Activated naive CD4-positive, alpha-beta T cell treated with anti-CD3 and anti-CD28 coated beads, Interleukin-2, amount 10 ng/mL, durations not matched to agents 7 days and 5 days (primary cell): ENCODE results near the gene ABCA9.
"Not testable (repeated sequence)": the region's sequence is repeated elsewhere in the genome, so short reads cannot be mapped to it uniquely, and the experiment has no call there.

Experiments
- CTCF ChIA-PET: fragments of 350-600 bp; sonication (Branson Sonifier 250); formaldehyde crosslinking; loops from one replicate; lab custom pipeline; 2021; ENCODE audit warnings: antibody characterized with exemption; lab: Charles Lee
- DNase-seq: peaks from one replicate; pipeline ENCODE4 v3.0.0-alpha.2; 2020
- H3K27ac Mint-ChIP-seq: one replicate; pipeline ENCODE4 v1.8.0; 2021; ENCODE audit warnings: mild to moderate bottlenecking, moderate library complexity, mixed read lengths
- H3K27me3 Mint-ChIP-seq: one replicate; pipeline ENCODE4 v1.8.0; 2021; ENCODE audit warnings: mild to moderate bottlenecking, mixed read lengths
- H3K36me3 Mint-ChIP-seq: one replicate; pipeline ENCODE4 v1.8.0; 2021; ENCODE audit warnings: mixed read lengths
- H3K4me1 Mint-ChIP-seq: one replicate; pipeline ENCODE4 v1.8.0; 2021; ENCODE audit warnings: mixed read lengths
- H3K4me3 Mint-ChIP-seq: one replicate; pipeline ENCODE4 v1.8.0; 2021; ENCODE audit warnings: mild to moderate bottlenecking, moderate library complexity, mixed read lengths
- H3K9me3 Mint-ChIP-seq: one replicate; pipeline ENCODE4 v1.8.0; 2021; ENCODE audit warnings: mixed read lengths

Gene ABCA9

DNA sequence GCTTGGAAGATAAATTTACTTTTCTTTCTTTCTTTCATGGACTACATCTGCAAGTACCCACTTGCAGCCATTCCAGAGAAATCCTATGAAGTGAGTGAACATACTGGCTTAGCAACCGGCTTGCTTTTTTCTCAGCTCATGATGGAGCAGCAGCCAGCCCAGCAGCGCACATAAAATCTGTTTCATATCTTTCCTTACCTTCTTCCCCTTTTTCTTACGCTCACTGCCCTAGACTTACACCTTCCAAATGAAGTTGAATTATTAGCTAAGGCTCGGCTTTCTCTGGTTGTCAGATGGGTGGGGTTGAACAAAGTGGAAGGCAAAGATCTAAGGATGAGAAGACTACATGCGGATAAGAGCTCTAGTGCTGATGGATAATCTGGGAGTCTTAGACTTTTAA lies 91.6 kb downstream of the ABCA9 start:
- DNase-seq: no peak
- no peak overlapping the region for H3K4me3 Mint-ChIP-seq
- H3K4me1 Mint-ChIP-seq: no peaks in the 10 kb centered on the region
- H3K27ac Mint-ChIP-seq: no peak overlapping the region
- no peaks in the 10 kb centered on the region for H3K36me3 Mint-ChIP-seq
- H3K9me3 Mint-ChIP-seq: no peaks in the 10 kb centered on the region
- CTCF ChIA-PET: no interaction called here
- no peaks in the 10 kb centered on the region for H3K27me3 Mint-ChIP-seq

DNA sequence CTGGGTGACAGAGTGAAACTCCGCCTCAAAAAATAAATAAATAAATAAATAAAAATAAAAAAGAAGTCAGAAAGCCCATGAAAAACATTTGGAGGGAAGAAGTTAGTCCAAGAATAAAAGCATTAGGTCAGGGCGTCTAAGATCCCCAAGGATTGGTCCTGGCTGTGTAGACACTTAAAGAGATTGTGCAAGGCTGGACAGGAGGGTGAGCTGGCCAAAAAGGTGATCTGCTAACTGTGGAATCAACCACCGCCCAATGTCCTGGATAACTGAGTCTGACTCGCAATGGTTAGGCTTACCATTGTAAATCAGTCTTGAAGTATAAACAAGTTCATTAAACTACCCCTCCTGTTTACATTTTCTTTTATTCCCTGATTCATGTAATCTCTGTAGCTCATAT lies 96.8 kb downstream of the ABCA9 start:
- Mint-ChIP-seq H3K4me1 (no peaks in the 10 kb centered on the region), H3K4me3 (no peak overlapping the region), H3K27ac (no peak overlapping the region), H3K27me3 (no peaks in the 10 kb centered on the region), H3K36me3 (no peaks in the 10 kb centered on the region), H3K9me3 (no peaks in the 10 kb centered on the region)
- no peak for DNase-seq
- CTCF ChIA-PET: no interaction called here

- Mint-ChIP-seq H3K9me3 (no peaks in the 10 kb centered on the region), H3K27me3 (no peaks in the 10 kb centered on the region), H3K4me3 (no peak overlapping the region), H3K4me1 (no peaks in the 10 kb centered on the region), H3K27ac (no peak overlapping the region), H3K36me3 (no peaks in the 10 kb centered on the region)
- no peak for DNase-seq
- CTCF ChIA-PET: no interaction called here
Measured at GRCh38 chr17:68961214-68961882, 99.4 kb downstream of the ABCA9 start.

DNA sequence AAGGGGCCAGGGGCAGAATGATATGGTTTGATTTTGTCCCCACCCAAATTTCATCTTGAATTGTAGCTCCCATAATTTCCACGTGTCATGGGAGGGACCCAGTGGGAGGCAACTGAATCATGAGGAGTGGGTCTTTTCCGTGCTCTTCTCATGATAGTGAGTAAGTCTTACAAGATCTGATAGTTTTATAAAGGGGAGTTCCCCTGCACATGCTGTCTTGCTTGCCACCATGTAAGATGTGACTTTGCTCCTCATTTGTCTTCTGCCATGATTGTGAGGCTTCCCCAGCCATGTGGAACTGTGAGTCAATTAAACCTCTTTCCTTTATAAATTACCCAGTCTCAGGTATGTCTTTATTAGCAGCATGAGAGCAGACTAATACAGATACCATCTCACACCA lies 101.6 kb downstream of the ABCA9 start:
- H3K36me3 Mint-ChIP-seq, H3K4me1 Mint-ChIP-seq, CTCF ChIA-PET, DNase-seq, H3K9me3 Mint-ChIP-seq, H3K27ac Mint-ChIP-seq, H3K4me3 Mint-ChIP-seq, H3K27me3 Mint-ChIP-seq: not testable (repeated sequence)

- H3K27me3 Mint-ChIP-seq: no peaks in the 10 kb centered on the region
- CTCF ChIA-PET: no interaction called here
- no peaks in the 10 kb centered on the region for H3K4me1 Mint-ChIP-seq
- DNase-seq: no peak
- no peak overlapping the region for H3K4me3 Mint-ChIP-seq
- no peaks in the 10 kb centered on the region for H3K36me3 Mint-ChIP-seq
- H3K27ac Mint-ChIP-seq: no peak overlapping the region
- no peaks in the 10 kb centered on the region for H3K9me3 Mint-ChIP-seq
Measured at GRCh38 chr17:68957944-68958343, 102.8 kb downstream of the ABCA9 start.

DNA sequence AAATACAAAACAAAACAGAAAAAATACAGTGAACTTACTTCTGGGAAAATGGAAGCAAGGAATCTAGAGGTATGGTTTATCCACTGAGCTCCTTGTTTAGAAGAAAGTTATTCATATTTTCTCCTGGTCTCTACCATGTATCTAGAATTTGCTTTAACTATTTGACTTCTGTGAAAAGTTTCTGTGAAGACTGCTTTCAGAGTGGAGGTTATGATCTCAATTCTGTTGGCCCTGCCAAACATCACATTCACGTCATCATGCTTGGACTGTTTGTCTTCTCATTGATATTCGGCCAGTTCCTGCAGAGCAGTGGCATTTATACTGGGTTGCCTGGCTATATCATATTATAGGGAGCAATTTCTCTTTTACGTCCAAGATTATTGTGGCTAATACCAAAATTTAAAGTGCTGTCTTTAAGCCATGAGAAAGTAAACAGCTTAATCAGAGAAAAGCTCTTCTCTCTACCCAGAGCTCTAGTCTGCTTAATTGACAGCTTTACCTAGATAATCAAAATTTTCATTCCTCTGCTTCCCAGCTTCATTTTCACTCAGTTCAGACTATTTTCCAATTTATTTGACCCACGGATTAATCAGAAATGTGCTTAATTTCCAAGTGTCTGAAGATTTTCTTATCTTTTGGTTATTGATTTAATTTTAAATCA lies 105.4 kb downstream of the ABCA9 start, which contains the start of gene ABCA8:
ABCA8 (minus strand) TSS at position 212 of the 661 bp plus-strand sequence. CDS start 13,358 bp downstream, outside the sequence.
- no peaks in the 10 kb centered on the region for H3K36me3 Mint-ChIP-seq
- H3K4me3 Mint-ChIP-seq: no peak within 1 kb of the TSS
- no peaks in the 10 kb centered on the region for H3K4me1 Mint-ChIP-seq
- H3K9me3 Mint-ChIP-seq: no peaks in the 10 kb centered on the region
- H3K27me3 Mint-ChIP-seq: no peaks in the 10 kb centered on the region
- no peak within 1 kb of the TSS for H3K27ac Mint-ChIP-seq
- DNase-seq: no peak
- CTCF ChIA-PET: no interaction called here

GRCh38 chr17:68954146-68954896 lies 106.4 kb downstream of the ABCA9 start:
- CTCF ChIA-PET: no interaction called here
- Mint-ChIP-seq H3K4me3 (no peak overlapping the region), H3K36me3 (no peaks in the 10 kb centered on the region), H3K27me3 (no peaks in the 10 kb centered on the region), H3K27ac (no peak overlapping the region), H3K9me3 (no peaks in the 10 kb centered on the region), H3K4me1 (no peaks in the 10 kb centered on the region)
- no peak for DNase-seq

DNA sequence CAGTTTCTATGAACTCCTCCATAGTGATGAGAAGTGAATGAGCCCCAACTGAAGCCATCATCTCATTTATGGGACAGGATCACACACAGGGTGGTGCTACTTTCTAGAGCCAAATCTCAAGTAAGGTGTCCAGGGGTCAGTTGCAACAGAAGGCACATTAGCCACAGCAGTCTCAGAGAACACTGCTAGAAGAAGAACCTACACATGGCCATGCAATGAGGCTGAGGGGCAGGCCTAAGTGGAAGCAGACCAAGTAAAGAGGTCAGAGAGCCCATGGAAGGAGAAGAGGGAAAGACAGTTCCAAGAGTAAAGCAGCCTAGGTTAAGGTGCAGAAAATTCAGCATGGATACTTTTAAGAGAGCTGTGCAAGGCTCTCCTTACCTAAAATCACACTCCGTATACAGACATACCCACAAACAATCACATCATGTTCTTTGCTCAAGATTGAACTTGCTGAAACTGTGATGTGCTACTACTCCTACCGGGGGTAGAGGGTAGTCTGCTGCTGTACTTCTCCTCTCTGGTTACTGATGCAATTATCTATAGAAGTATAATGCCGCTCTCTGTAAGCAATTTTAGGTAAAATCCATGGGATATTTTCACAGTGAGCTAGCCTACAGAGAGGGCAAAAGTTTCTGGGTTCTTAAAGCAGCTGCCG lies 107.3 kb downstream of the ABCA9 start:
- CTCF ChIA-PET: no interaction called here
- Mint-ChIP-seq H3K4me3 (no peak overlapping the region), H3K27ac (no peak overlapping the region), H3K9me3 (no peaks in the 10 kb centered on the region), H3K4me1 (no peaks in the 10 kb centered on the region), H3K36me3 (no peaks in the 10 kb centered on the region), H3K27me3 (no peaks in the 10 kb centered on the region)
- DNase-seq: no peak

- CTCF ChIA-PET: no interaction called here
- Mint-ChIP-seq H3K27ac (no peak overlapping the region), H3K4me3 (no peak overlapping the region), H3K27me3 (no peaks in the 10 kb centered on the region), H3K9me3 (no peaks in the 10 kb centered on the region), H3K36me3 (no peaks in the 10 kb centered on the region), H3K4me1 (no peaks in the 10 kb centered on the region)
- no peak for DNase-seq
Measured at GRCh38 chr17:68950725-68951124, 110.0 kb downstream of the ABCA9 start.

- H3K4me3 Mint-ChIP-seq, DNase-seq, H3K27me3 Mint-ChIP-seq, H3K4me1 Mint-ChIP-seq, CTCF ChIA-PET, H3K9me3 Mint-ChIP-seq, H3K36me3 Mint-ChIP-seq, H3K27ac Mint-ChIP-seq: not testable (repeated sequence)
Measured at GRCh38 chr17:68947868-68948267, 112.9 kb downstream of the ABCA9 start.

GRCh38 chr17:68944435-68945035 lies 116.2 kb downstream of the ABCA9 start:
- no peak overlapping the region for H3K27ac Mint-ChIP-seq
- no peak for DNase-seq
- H3K36me3 Mint-ChIP-seq: no peaks in the 10 kb centered on the region
- no peaks in the 10 kb centered on the region for H3K4me1 Mint-ChIP-seq
- no peak overlapping the region for H3K4me3 Mint-ChIP-seq
- peaks cover 3% of the 10 kb centered on the region for H3K9me3 Mint-ChIP-seq
- no peaks in the 10 kb centered on the region for H3K27me3 Mint-ChIP-seq
- CTCF ChIA-PET: interaction anchor here (0.9 kb wide), 1 partner anchor 164 kb away, joined by 3 read pairs; no protein-coding TSS in a partner anchor

- CTCF ChIA-PET, H3K4me3 Mint-ChIP-seq, H3K9me3 Mint-ChIP-seq, H3K27me3 Mint-ChIP-seq, DNase-seq, H3K27ac Mint-ChIP-seq, H3K4me1 Mint-ChIP-seq, H3K36me3 Mint-ChIP-seq: not testable (repeated sequence)
Measured at GRCh38 chr17:68943812-68944182, 116.9 kb downstream of the ABCA9 start.

DNA sequence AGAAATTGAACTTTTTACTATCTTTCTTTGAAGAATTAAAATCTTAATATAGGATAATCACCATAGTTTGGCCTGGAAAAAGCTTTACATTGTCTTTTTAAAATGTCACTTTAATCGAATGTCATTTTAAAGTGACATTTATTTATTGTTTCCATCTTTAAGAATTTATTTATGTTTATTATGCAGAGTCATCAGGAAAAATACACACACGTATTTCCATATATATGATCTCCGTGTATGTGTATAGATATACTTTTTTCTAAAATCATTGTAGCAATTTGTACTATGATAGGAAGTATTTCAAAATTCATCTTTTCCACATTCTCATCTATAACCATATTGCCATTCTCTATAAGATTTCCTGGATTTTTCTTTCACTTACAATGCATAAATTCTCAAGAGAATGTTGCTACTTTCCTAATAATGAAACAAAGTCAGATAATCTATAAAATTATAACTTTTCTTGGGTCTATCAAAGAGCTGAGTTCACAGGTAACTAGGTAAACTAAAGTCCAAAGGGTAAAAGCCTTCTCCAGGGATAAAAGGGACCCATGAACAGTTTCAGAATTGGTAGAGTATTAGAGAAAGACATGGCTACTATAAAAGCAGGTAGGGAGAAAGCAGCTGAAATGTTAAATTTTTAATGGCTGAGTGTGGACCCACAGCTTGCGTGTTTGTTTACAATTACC lies 117.5 kb downstream of the ABCA9 start:
- Mint-ChIP-seq H3K27ac (no peak overlapping the region), H3K36me3 (no peaks in the 10 kb centered on the region), H3K9me3 (peaks cover 3% of the 10 kb centered on the region), H3K27me3 (no peaks in the 10 kb centered on the region), H3K4me1 (no peaks in the 10 kb centered on the region), H3K4me3 (no peak overlapping the region)
- CTCF ChIA-PET: no interaction called here
- DNase-seq: no peak

- CTCF ChIA-PET: no interaction called here
- Mint-ChIP-seq H3K9me3 (peaks cover 3% of the 10 kb centered on the region), H3K4me1 (no peaks in the 10 kb centered on the region), H3K4me3 (no peak overlapping the region), H3K36me3 (no peaks in the 10 kb centered on the region), H3K27me3 (no peaks in the 10 kb centered on the region), H3K27ac (no peak overlapping the region)
- no peak for DNase-seq
Measured at GRCh38 chr17:68942389-68942788, 118.3 kb downstream of the ABCA9 start.
